Measurements from ENCODE around the gene TSPAN4.

The TSPAN4 gene

DNA sequence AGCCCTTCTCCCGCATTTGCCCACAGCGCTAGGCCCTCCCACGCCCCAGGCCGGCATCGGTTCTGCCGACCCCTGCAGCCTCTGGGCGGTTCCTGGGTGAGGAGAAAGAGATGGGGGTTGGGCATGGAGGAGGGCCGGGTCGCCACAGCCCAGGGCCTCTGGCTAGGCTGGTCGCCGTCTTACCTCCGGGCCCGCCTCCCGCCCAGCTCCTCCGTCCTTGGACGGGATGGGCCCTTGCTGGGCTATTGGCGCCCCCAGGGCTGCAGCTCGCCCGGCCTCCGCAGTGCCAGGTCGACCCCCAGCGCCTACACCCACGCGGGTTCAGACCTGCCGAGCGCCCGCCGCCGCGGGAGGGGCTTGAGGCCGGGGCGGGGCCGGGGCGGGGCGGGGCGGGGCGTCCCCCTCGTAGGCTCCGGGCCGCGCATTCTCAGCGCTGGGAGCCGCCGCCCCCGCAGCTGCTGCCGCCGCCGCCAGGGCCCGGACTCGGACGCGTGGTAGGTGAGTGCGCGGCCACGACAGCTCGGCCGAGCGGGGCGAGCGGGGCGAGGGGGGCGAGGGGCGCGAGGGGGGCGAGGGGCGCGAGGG is 10.0 kb upstream of the TSPAN4 start, which contains the start of gene CD151:
TSS of gene CD151 (plus strand) at position 424 of the 585 bp plus-strand sequence. CDS start 3,118 bp downstream, outside the sequence.
- Histone ChIP-seq H3K27ac (ENCODE audit: extremely low read depth, low read depth, low read length) (peak within 1 kb of the TSS; percentile 66; the same call in 1 of the 2 replicates), H3K4me3 (ENCODE audit: low read depth, low read length) (peak within 1 kb of the TSS; percentile 70), H3K4me1 (ENCODE audit: control insufficient read depth, insufficient read depth, low read length) (no peaks in the 10 kb centered on the region; the same call in 1 of the 2 replicates), H3K36me3 (ENCODE audit: control insufficient read depth in 2 of 2, insufficient read depth in 1 of 2, low read length in 2 of 2) (peaks cover 0 to 31% of the 10 kb centered on the region in 2 experiments; a peak in 1 of 3 replicates), H3K9me3 (ENCODE audit: control insufficient read depth, insufficient read depth, low read depth, low read length) (no peaks in the 10 kb centered on the region)
- POLR2A ChIA-PET, result interaction anchor here (0.6 to 15.0 kb wide), 5 partner anchors 9 to 26 kb away, joined by 3 to 202 read pairs (median 6); partner anchors contain the start of genes PNPLA2, POLR2L, RPLP2 and TSPAN4
- CTCF ChIA-PET, result interaction anchor here (0.5 kb wide), 1 partner anchor 1569 kb away, joined by 3 read pairs; no protein-coding TSS in a partner anchor
- TF ChIP-seq ZNF776 (tag by site-specific recombination; IDR thresholded peaks at IDR 0.05; ENCODE audit: borderline replicate concordance) (no peak), ZBTB20 (tag by site-specific recombination; IDR thresholded peaks at IDR 0.05) (peak; percentile 40; the same call in 1 of the 2 replicates), KLF1 (tag by site-specific recombination; IDR thresholded peaks at IDR 0.05) (peak; percentile 66), SCRT2 (tag by site-specific recombination; IDR thresholded peaks at IDR 0.05) (no peak), ZNF555 (tag by site-specific recombination; conservative IDR thresholded peaks at IDR 0.05) (no peak), ZNF211 (tag by site-specific recombination; IDR thresholded peaks at IDR 0.05; ENCODE audit: low read depth) (no peak), SP7 (tag by site-specific recombination; IDR thresholded peaks at IDR 0.05) (0 out of 2 replicates have a peak, but pooled peaks have one; percentile 23), BCL11B (tag by site-specific recombination; IDR thresholded peaks at IDR 0.05; ENCODE audit: low read depth) (peak; percentile 49; the same call in 1 of the 2 replicates), ZNF16 (tag by site-specific recombination; IDR thresholded peaks at IDR 0.05; ENCODE audit: low read depth) (no peak), ZNF645 (tag by site-specific recombination; IDR thresholded peaks at IDR 0.05) (no peak), ZNF174 (tag by site-specific recombination; IDR thresholded peaks at IDR 0.05) (no peak), GLIS2 (tag by site-specific recombination; IDR thresholded peaks at IDR 0.05) (peak; percentile 94), KLF10 (tag by site-specific recombination; IDR thresholded peaks at IDR 0.05) (peak; percentile 52; the same call in 1 of the 2 replicates), ZNF155 (tag by site-specific recombination; IDR thresholded peaks at IDR 0.05) (no peak), ZNF24 (tag by site-specific recombination; IDR thresholded peaks at IDR 0.05) (no peak), KLF8 (tag by site-specific recombination; IDR thresholded peaks at IDR 0.05) (peak; percentile 60; the same call in 1 of the 2 replicates), ZEB2 (tag by site-specific recombination; IDR thresholded peaks at IDR 0.05) (0 out of 2 replicates have a peak, but pooled peaks have one; percentile 17), KLF16 (tag by site-specific recombination; IDR thresholded peaks at IDR 0.05) (0 out of 2 replicates have a peak, but pooled peaks have one; percentile 16), ZSCAN5A (tag by site-specific recombination; IDR thresholded peaks at IDR 0.05) (no peak), SP3 (tag by site-specific recombination; IDR thresholded peaks at IDR 0.05) (peak; percentile 84), WT1 (tag by site-specific recombination; IDR thresholded peaks at IDR 0.05) (no peak), ZNF792 (tag by site-specific recombination; IDR thresholded peaks at IDR 0.05) (no peak), ZNF623 (tag by site-specific recombination; IDR thresholded peaks at IDR 0.05) (no peak), ELK4 (IDR thresholded peaks at IDR 0.05; ENCODE audit: borderline replicate concordance, low read depth, low read length) (no peak)
- TF ChIP-seq, protein P1, sequence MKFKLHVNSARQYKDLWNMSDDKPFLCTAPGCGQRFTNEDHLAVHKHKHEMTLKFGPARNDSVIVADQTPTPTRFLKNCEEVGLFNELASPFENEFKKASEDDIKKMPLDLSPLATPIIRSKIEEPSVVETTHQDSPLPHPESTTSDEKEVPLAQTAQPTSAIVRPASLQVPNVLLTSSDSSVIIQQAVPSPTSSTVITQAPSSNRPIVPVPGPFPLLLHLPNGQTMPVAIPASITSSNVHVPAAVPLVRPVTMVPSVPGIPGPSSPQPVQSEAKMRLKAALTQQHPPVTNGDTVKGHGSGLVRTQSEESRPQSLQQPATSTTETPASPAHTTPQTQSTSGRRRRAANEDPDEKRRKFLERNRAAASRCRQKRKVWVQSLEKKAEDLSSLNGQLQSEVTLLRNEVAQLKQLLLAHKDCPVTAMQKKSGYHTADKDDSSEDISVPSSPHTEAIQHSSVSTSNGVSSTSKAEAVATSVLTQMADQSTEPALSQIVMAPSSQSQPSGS (tag by site-specific recombination; IDR thresholded peaks at IDR 0.05; ENCODE audit: low read depth), result no peak
- TF ChIP-seq, protein P2, sequence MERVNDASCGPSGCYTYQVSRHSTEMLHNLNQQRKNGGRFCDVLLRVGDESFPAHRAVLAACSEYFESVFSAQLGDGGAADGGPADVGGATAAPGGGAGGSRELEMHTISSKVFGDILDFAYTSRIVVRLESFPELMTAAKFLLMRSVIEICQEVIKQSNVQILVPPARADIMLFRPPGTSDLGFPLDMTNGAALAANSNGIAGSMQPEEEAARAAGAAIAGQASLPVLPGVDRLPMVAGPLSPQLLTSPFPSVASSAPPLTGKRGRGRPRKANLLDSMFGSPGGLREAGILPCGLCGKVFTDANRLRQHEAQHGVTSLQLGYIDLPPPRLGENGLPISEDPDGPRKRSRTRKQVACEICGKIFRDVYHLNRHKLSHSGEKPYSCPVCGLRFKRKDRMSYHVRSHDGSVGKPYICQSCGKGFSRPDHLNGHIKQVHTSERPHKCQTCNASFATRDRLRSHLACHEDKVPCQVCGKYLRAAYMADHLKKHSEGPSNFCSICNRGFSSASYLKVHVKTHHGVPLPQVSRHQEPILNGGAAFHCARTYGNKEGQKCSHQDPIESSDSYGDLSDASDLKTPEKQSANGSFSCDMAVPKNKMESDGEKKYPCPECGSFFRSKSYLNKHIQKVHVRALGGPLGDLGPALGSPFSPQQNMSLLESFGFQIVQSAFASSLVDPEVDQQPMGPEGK (tag by site-specific recombination; IDR thresholded peaks at IDR 0.05), result peak; percentile 83
- TF ChIP-seq, protein P3, sequence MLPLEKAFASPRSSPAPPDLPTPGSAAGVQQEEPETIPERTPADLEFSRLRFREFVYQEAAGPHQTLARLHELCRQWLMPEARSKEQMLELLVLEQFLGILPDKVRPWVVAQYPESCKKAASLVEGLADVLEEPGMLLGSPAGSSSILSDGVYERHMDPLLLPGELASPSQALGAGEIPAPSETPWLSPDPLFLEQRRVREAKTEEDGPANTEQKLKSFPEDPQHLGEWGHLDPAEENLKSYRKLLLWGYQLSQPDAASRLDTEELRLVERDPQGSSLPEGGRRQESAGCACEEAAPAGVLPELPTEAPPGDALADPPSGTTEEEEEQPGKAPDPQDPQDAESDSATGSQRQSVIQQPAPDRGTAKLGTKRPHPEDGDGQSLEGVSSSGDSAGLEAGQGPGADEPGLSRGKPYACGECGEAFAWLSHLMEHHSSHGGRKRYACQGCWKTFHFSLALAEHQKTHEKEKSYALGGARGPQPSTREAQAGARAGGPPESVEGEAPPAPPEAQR (tag by site-specific recombination; IDR thresholded peaks at IDR 0.05), result no peak
- TF ChIP-seq, protein P4, sequence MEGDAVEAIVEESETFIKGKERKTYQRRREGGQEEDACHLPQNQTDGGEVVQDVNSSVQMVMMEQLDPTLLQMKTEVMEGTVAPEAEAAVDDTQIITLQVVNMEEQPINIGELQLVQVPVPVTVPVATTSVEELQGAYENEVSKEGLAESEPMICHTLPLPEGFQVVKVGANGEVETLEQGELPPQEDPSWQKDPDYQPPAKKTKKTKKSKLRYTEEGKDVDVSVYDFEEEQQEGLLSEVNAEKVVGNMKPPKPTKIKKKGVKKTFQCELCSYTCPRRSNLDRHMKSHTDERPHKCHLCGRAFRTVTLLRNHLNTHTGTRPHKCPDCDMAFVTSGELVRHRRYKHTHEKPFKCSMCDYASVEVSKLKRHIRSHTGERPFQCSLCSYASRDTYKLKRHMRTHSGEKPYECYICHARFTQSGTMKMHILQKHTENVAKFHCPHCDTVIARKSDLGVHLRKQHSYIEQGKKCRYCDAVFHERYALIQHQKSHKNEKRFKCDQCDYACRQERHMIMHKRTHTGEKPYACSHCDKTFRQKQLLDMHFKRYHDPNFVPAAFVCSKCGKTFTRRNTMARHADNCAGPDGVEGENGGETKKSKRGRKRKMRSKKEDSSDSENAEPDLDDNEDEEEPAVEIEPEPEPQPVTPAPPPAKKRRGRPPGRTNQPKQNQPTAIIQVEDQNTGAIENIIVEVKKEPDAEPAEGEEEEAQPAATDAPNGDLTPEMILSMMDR (tag by site-specific recombination; IDR thresholded peaks at IDR 0.05), result peak; percentile 27; the same call in 1 of the 2 replicates

All from HEK293 (cell line).